ENCODE results near the gene TSHZ2.

DNA sequence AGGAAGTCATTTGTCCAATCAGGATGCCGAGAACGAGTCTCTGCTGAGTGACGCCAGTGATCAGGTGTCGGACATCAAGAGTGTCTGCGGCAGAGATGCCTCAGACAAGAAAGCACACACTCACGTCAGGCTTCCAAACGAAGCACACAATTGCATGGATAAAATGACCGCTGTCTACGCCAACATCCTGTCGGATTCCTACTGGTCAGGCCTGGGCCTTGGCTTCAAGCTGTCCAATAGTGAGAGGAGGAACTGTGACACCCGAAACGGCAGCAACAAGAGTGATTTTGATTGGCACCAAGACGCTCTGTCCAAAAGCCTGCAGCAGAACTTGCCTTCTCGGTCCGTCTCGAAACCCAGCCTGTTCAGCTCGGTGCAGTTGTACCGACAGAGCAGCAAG lies 281.5 kb downstream of the TSHZ2 start:
- TF ChIP-seq POLR2AphosphoS5 (IDR thresholded peaks at IDR 0.05) = no peak
- no peak for TF ChIP-seq POLR2A (IDR thresholded peaks at IDR 0.05; ENCODE audit: low read depth)

All from esophagus muscularis mucosa (tissue), 2 donors.